HepG2 (cell line): ENCODE measurements around the gene STRN3. TPM values are rescaled to one million over a fixed set of nuclear protein-coding genes. Genes with fewer than 3 reads are reported as not detected.
A peak's percentile ranks its signal among the peaks of the same experiment; 100 is the strongest.

ENCODE experiments used
- HNRNPUL1 ChIP-seq: fragments of 200-400 bp; formaldehyde crosslinking; IDR thresholded peaks from 2 replicates; pipeline ENCODE4 v1.6.1; 2017; ENCODE audit warnings: low read depth, mild to moderate bottlenecking, low read length, moderate library complexity
- JUN ChIP-seq: sonication (generic); formaldehyde crosslinking; IDR thresholded peaks from 2 replicates; pipeline ENCODE4 v1.4.0; 2020; ENCODE audit warnings: mild to moderate bottlenecking, missing genetic modification reagents
- NFRKB ChIP-seq: fragments of 450-650 bp; IDR thresholded peaks from 2 replicates; pipeline ENCODE4 v1.6.1; 2017
- NR2C2 ChIP-seq: sonication (generic); formaldehyde crosslinking; IDR thresholded peaks from 2 replicates; pipeline ENCODE4 v1.4.0; 2020; ENCODE audit warnings: missing genetic modification reagents, mild to moderate bottlenecking, moderate library complexity, borderline replicate concordance
- NR2F1 ChIP-seq, 2 experiments: fragments of 450-650 bp in 1 of 2; formaldehyde crosslinking in 1 of 2; IDR thresholded peaks; 2 replicates each; pipeline versions ENCODE4 v1.5.0 to v1.6.1; 2016 to 2020; ENCODE audit warnings: mild to moderate bottlenecking in 1 of 2, missing compliant biosample characterization in 1 of 2, missing genetic modification reagents in 1 of 2, moderate library complexity in 1 of 2
- ONECUT2 ChIP-seq: sonication (generic); formaldehyde crosslinking; IDR thresholded peaks from 2 replicates; pipeline ENCODE4 v1.4.0; 2020; ENCODE audit warnings: missing genetic modification reagents
- PAF1 ChIP-seq: IDR thresholded peaks from 2 replicates; pipeline ENCODE4 v1.6.1; 2016; ENCODE audit warnings: missing genetic modification reagents, missing compliant biosample characterization
- RELA ChIP-seq: sonication (generic); formaldehyde crosslinking; IDR thresholded peaks from 2 replicates; pipeline ENCODE4 v1.4.0; 2020; ENCODE audit warnings: missing genetic modification reagents
- SETDB1 ChIP-seq: sonication (generic); formaldehyde crosslinking; IDR thresholded peaks from 2 replicates; pipeline ENCODE4 v1.5.1; 2020; ENCODE audit warnings: missing genetic modification reagents, mild to moderate bottlenecking, borderline replicate concordance
- SIN3A ChIP-seq: IDR thresholded peaks from 2 replicates; pipeline ENCODE4 v1.6.1; 2011; ENCODE audit warnings: low read depth, mild to moderate bottlenecking, control low read depth, low read length, borderline replicate concordance
- SP1 ChIP-seq, 2 experiments: fragments of 450-650 bp in 1 of 2; sonication (generic) in 1 of 2; formaldehyde crosslinking in 1 of 2; IDR thresholded peaks; 2 replicates each; pipeline versions ENCODE4 v1.4.0 to v1.6.1; 2016 to 2020; ENCODE audit warnings: missing genetic modification reagents in 1 of 2
- TP53 ChIP-seq: sonication (generic); formaldehyde crosslinking; conservative IDR thresholded peaks from 2 replicates; pipeline ENCODE4 v1.4.0; 2020; ENCODE audit warnings: missing genetic modification reagents
- ZBTB3 ChIP-seq: sonication (generic); formaldehyde crosslinking; IDR thresholded peaks from 2 replicates; pipeline ENCODE4 v1.4.0; 2020; ENCODE audit warnings: low read depth, mild to moderate bottlenecking, moderate library complexity, missing genetic modification reagents, borderline replicate concordance
- ZFY ChIP-seq: sonication (generic); formaldehyde crosslinking; IDR thresholded peaks from 2 replicates; pipeline ENCODE4 v1.4.0; 2020; ENCODE audit warnings: missing genetic modification reagents
- ZNF292 ChIP-seq: sonication (generic); formaldehyde crosslinking; IDR thresholded peaks from 2 replicates; pipeline ENCODE4 v1.8.1; 2022; ENCODE audit warnings: mild to moderate bottlenecking, low read depth, missing genetic modification reagents, borderline replicate concordance
- ZNF550 ChIP-seq: sonication (generic); formaldehyde crosslinking; IDR thresholded peaks from 2 replicates; pipeline ENCODE4 v1.4.0; 2020; ENCODE audit warnings: mild to moderate bottlenecking, missing genetic modification reagents, borderline replicate concordance
- ZNF605 ChIP-seq: sonication (generic); formaldehyde crosslinking; IDR thresholded peaks from 2 replicates; pipeline ENCODE4 v1.8.0; 2022; ENCODE audit warnings: mild to moderate bottlenecking, missing genetic modification reagents
- ZNF607 ChIP-seq: sonication (generic); formaldehyde crosslinking; IDR thresholded peaks from 2 replicates; pipeline ENCODE4 v1.5.1; 2020; ENCODE audit warnings: missing genetic modification reagents, mild to moderate bottlenecking, borderline replicate concordance
- ZNF749 ChIP-seq: sonication (generic); formaldehyde crosslinking; IDR thresholded peaks from 2 replicates; pipeline ENCODE4 v1.8.0; 2022; ENCODE audit warnings: mild to moderate bottlenecking, missing genetic modification reagents, moderate library complexity, borderline replicate concordance
- ZNF83 ChIP-seq: sonication (generic); formaldehyde crosslinking; IDR thresholded peaks from 2 replicates; pipeline ENCODE4 v1.4.0; 2020; ENCODE audit warnings: missing genetic modification reagents, mild to moderate bottlenecking, borderline replicate concordance
- ZNF883 ChIP-seq: sonication (generic); formaldehyde crosslinking; IDR thresholded peaks from 2 replicates; pipeline ENCODE4 v1.5.1; 2020; ENCODE audit warnings: mild to moderate bottlenecking, missing genetic modification reagents; ENCODE audit errors: not compliant biosample characterization
- polyA plus RNA-seq, 8 experiments: library from polyadenylated mRNA; depleted of rRNA in 3 of 8; stranded (reverse) in 7 of 8; unstranded in 1 of 8; fragments of >200 nt; fragmentation: Illumina TruSeq in 4 of 8; extraction: Trizol in 4 of 8; gene quantifications; 2 replicates each; pipeline versions ENCODE4 v1.2.1 to v1.2.3, GENCODE V29; 2011 to 2016; ENCODE audit warnings: low read depth in 4 of 8, missing spikeins in 1 of 8, mixed read lengths in 1 of 8; ENCODE audit not compliant: insufficient read depth in 1 of 8
- total RNA-seq, 5 experiments: library from RNA; depleted of rRNA; stranded (reverse); fragments of >200 nt; fragmentation: Illumina TruSeq; extraction: Trizol; gene quantifications; 2 replicates each; pipeline ENCODE4 v1.2.3, GENCODE V29; 2016; ENCODE audit warnings: low read depth in 1 of 5
- TF ChIP-seq, protein P1 (sequence below): sonication (generic); formaldehyde crosslinking; IDR thresholded peaks from 2 replicates; pipeline ENCODE4 v1.9.0; 2022; ENCODE audit warnings: low read depth, missing genetic modification reagents
- TF ChIP-seq, protein P2 (sequence below): sonication (generic); formaldehyde crosslinking; IDR thresholded peaks from 2 replicates; pipeline ENCODE4 v1.8.1; 2023; ENCODE audit warnings: missing genetic modification reagents, mild to moderate bottlenecking, borderline replicate concordance
- TF ChIP-seq, protein P3 (sequence below): sonication (generic); IDR thresholded peaks from 2 replicates; pipeline ENCODE4 v1.6.1; 2016; ENCODE audit warnings: low read depth, borderline replicate concordance
- TF ChIP-seq, protein P4 (sequence below): sonication (generic); formaldehyde crosslinking; IDR thresholded peaks from 2 replicates; pipeline ENCODE4 v1.4.0; 2020; ENCODE audit warnings: missing genetic modification reagents, mild to moderate bottlenecking, borderline replicate concordance

Gene STRN3
- total and polyA plus RNA-seq, 2 of the 13 experiments (the other 11 are each of a cell fraction or from before 2014, with no cell fraction given) = 49.4 to 123 TPM

DNA sequence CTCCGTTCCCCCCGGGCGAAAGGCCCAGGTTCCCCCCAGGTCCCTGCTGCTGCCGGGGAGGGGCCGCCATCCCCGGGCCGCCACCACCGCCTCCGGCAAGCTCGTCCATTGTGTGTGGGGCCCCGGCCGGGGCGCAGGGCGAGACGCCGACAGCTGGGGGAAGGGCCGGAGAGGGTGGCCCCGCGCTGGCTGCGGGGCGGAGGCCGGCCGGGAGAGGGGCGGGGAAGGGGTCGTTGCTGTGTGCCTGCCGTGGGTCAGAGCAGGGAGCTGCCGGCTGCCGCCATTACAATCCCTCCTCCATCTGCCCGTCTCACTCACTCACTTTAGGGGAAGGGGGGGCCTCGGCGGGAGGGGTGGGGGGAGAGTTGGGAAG, at the start of gene STRN3 (continued):
- TF ChIP-seq ZNF749 (CRISPR knock-in tag) (0 out of 2 replicates have a peak, but pooled peaks have one; percentile 18), ZBTB3 (CRISPR knock-in tag) (0 out of 2 replicates have a peak, but pooled peaks have one; percentile 82), ZFY (CRISPR knock-in tag) (peak; percentile 34; the same call in 1 of the 2 replicates), ZNF83 (CRISPR knock-in tag) (peak; percentile 1; the same call in 1 of the 2 replicates), NFRKB (no peak), ZNF292 (no peak), RELA (no peak; the same call in 1 of the 2 replicates), NR2C2 (CRISPR knock-in tag) (peak; percentile 35; the same call in 1 of the 2 replicates), JUN (CRISPR knock-in tag) (no peak), PAF1 (CRISPR knock-in tag) (no peak), NR2F1 (CRISPR knock-in tag; IDR thresholded peaks at IDR 0.05) (no peak), ZNF607 (CRISPR knock-in tag) (peak; percentile 28), ZNF550 (CRISPR knock-in tag) (0 out of 2 replicates have a peak, but pooled peaks have one; percentile 1), SETDB1 (CRISPR knock-in tag) (no peak), SP1 (IDR thresholded peaks at IDR 0.05) (no peak), SP1 (CRISPR knock-in tag; IDR thresholded peaks at IDR 0.05) (no peak), SIN3A (peak; percentile 76; the same call in 1 of the 2 replicates), HNRNPUL1 (no peak), TP53 (no peak), ZNF883 (CRISPR knock-in tag) (peak; percentile 63), ZNF605 (CRISPR knock-in tag) (no peak), ONECUT2 (CRISPR knock-in tag) (no peak)
- TF ChIP-seq, protein P1, sequence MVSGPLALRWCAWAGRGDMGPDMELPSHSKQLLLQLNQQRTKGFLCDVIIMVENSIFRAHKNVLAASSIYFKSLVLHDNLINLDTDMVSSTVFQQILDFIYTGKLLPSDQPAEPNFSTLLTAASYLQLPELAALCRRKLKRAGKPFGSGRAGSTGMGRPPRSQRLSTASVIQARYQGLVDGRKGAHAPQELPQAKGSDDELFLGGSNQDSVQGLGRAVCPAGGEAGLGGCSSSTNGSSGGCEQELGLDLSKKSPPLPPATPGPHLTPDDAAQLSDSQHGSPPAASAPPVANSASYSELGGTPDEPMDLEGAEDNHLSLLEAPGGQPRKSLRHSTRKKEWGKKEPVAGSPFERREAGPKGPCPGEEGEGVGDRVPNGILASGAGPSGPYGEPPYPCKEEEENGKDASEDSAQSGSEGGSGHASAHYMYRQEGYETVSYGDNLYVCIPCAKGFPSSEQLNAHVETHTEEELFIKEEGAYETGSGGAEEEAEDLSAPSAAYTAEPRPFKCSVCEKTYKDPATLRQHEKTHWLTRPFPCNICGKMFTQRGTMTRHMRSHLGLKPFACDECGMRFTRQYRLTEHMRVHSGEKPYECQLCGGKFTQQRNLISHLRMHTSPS = no peak
- TF ChIP-seq, protein P2, sequence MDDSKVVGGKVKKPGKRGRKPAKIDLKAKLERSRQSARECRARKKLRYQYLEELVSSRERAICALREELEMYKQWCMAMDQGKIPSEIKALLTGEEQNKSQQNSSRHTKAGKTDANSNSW (CRISPR knock-in tag) = 0 out of 2 replicates have a peak, but pooled peaks have one; percentile 84
- TF ChIP-seq, protein P3, sequence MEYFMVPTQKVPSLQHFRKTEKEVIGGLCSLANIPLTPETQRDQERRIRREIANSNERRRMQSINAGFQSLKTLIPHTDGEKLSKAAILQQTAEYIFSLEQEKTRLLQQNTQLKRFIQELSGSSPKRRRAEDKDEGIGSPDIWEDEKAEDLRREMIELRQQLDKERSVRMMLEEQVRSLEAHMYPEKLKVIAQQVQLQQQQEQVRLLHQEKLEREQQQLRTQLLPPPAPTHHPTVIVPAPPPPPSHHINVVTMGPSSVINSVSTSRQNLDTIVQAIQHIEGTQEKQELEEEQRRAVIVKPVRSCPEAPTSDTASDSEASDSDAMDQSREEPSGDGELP = no peak
- TF ChIP-seq, protein P4, sequence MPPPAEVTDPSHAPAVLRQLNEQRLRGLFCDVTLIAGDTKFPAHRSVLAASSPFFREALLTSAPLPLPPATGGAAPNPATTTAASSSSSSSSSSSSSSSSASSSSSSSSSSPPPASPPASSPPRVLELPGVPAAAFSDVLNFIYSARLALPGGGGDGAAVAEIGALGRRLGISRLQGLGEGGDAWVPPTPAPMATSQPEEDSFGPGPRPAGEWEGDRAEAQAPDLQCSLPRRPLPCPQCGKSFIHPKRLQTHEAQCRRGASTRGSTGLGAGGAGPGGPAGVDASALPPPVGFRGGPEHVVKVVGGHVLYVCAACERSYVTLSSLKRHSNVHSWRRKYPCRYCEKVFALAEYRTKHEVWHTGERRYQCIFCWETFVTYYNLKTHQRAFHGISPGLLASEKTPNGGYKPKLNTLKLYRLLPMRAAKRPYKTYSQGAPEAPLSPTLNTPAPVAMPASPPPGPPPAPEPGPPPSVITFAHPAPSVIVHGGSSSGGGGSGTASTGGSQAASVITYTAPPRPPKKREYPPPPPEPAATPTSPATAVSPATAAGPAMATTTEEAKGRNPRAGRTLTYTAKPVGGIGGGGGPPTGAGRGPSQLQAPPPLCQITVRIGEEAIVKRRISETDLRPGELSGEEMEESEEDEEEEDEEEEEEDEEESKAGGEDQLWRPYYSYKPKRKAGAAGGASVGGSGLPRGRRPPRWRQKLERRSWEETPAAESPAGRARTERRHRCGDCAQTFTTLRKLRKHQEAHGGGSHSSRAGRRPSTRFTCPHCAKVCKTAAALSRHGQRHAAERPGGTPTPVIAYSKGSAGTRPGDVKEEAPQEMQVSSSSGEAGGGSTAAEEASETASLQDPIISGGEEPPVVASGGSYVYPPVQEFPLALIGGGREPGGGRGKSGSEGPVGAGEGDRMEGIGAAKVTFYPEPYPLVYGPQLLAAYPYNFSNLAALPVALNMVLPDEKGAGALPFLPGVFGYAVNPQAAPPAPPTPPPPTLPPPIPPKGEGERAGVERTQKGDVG = no peak
